Transverse colon (tissue), 4 donors: Measurements from ENCODE around the gene GPX5. TPM values are rescaled to one million over a fixed set of nuclear protein-coding genes. Genes with fewer than 3 reads are reported as not detected.

Source experiments
- DNase-seq: peaks from one replicate; pipeline ENCODE4 v3.0.0-alpha.2; 2019
- H3K27ac ChIP-seq, 4 donors: fragments of 200-600 bp; sonication (generic); 2 replicates each; pipeline ENCODE4 v1.5.1; 2016 to 2018; ENCODE audit warnings: inconsistent platforms in 4 of 4
- H3K27me3 ChIP-seq: fragments of 200-600 bp; sonication (generic); 2 replicates; pipeline ENCODE4 v1.5.1; 2017; ENCODE audit warnings: inconsistent platforms
- H3K36me3 ChIP-seq, 4 donors: fragments of 200-600 bp; sonication (generic); 2 replicates each; pipeline ENCODE4 v1.5.1; 2017 to 2019; ENCODE audit warnings: inconsistent platforms in 4 of 4
- H3K4me1 ChIP-seq, 4 donors: fragments of 200-600 bp; sonication (generic); 2 replicates each; pipeline ENCODE4 v1.5.1; 2017 to 2020; ENCODE audit warnings: inconsistent platforms in 4 of 4
- H3K4me3 ChIP-seq, 4 donors: fragments of 200-600 bp; sonication (generic); 1 replicate in 1 of 4; 2 replicates in 3 of 4; pipeline versions ENCODE4 v1.5.1 to v1.6.1; 2017 to 2019; ENCODE audit warnings: inconsistent platforms in 4 of 4
- H3K9me3 ChIP-seq, 2 donors: fragments of 200-600 bp; sonication (generic); 2 replicates each; pipeline ENCODE4 v1.5.1; 2017 to 2019; ENCODE audit warnings: inconsistent platforms in 2 of 2
- EP300 ChIP-seq: sonication (generic); formaldehyde crosslinking; IDR thresholded peaks from one replicate; pipeline ENCODE4 v1.6.1; 2017; ENCODE audit warnings: antibody characterized with exemption, low read depth
- POLR2A ChIP-seq: fragments of 450-650 bp; IDR thresholded peaks from one replicate; pipeline ENCODE4 v1.6.1; 2016; ENCODE audit warnings: antibody characterized with exemption, mild to moderate bottlenecking, moderate library complexity
- POLR2AphosphoS5 ChIP-seq, 3 donors: sonication (generic); formaldehyde crosslinking; IDR thresholded peaks; one replicate each; pipeline ENCODE4 v1.6.1; 2016; ENCODE audit warnings: antibody characterized with exemption in 3 of 3
- WGBS, 2 donors: methylation state at CpG; one replicate each; pipeline ENCODE4 v1.1.5; 2018; ENCODE audit warnings: low coverage in 1 of 2; 5-methylcytosine and 5-hydroxymethylcytosine counted together
- in situ Hi-C, 4 donors: fragments of 200-750 bp; cut with MboI; loops; one replicate each; pipeline versions ENCODE4 v1.15.0 to v1.15.1; 2017; ENCODE audit warnings: low sequenced_read_pairs in 3 of 4, low pct_ligation_motif_present in 1 of 4, low pct_unique_long_range_greater_than_20kb in 1 of 4
- intact Hi-C: fragments of 100-400 bp; cut with DNase I; formaldehyde crosslinking; loops from one replicate; pipeline ENCODE4 v1.15.1; 2023; ENCODE audit warnings: low total_unique reads
- total RNA-seq, 4 donors: library from RNA; depleted of rRNA; stranded (reverse); fragments of >200 nt; gene quantifications; one replicate each; pipeline ENCODE4 v1.1.0, GENCODE V29; 2016
- TF ChIP-seq, protein P1 (sequence below), 5 experiments: fragments of 200-600 bp in 3 of 5; fragments of 450-650 bp in 2 of 5; sonication (generic) in 3 of 5; IDR thresholded peaks; 1 replicate in 2 of 5; 2 replicates in 3 of 5; pipeline ENCODE4 v1.5.1; 2016 to 2017; ENCODE audit warnings: antibody characterized with exemption in 5 of 5, inconsistent platforms in 3 of 5, mild to moderate bottlenecking in 2 of 5, moderate library complexity in 1 of 5

The GPX5 gene, protein sequence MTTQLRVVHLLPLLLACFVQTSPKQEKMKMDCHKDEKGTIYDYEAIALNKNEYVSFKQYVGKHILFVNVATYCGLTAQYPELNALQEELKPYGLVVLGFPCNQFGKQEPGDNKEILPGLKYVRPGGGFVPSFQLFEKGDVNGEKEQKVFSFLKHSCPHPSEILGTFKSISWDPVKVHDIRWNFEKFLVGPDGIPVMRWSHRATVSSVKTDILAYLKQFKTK
- not detected for total RNA-seq

DNA sequence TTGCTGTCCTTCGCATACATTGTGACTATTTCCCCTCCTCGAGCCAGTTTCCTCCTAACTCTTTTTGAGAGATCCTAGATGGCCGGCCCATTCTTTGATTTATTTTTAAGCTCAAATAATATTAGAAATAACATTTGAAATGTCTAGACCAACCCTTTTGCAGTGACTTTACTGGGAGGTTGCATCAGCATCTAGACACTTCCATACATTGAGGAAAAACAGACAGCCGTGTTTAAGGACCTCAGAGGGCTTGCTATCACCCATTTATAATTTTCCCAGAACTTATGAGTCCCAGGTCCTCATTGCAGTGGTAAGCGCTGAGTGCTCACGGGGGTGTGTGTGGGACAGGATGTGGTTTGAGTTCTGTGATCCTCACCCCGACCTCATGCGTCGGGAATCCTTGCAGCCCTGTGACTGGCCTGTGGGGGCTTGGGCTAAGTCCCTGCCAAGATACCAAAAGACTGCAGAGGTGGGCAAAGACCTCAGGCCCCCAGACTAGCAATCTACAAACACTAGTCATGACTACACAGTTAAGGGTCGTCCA, at the start of gene GPX5:
GPX5 (plus strand) TSS at position 386 of the 544 bp plus-strand sequence; CDS start at position 519, 133 bp downstream.
- no peak within 1 kb of the TSS for H3K4me3 ChIP-seq
- no peak within 1 kb of the TSS for H3K27ac ChIP-seq
- intact Hi-C loops (no loop called here), in situ Hi-C loops (no loop called here)
- H3K36me3 ChIP-seq: no peaks in the 10 kb centered on the region
- no peak for DNase-seq
- WGBS, 2 donors: 67 to 73% methylated on average over 4 to 10 of the region's 10 CpGs
- H3K9me3 ChIP-seq: no peaks in the 10 kb centered on the region
- TF ChIP-seq POLR2A: no peak
- no peak for TF ChIP-seq EP300
- TF ChIP-seq POLR2AphosphoS5 (IDR thresholded peaks at IDR 0.05): no peak
- TF ChIP-seq, protein P1, sequence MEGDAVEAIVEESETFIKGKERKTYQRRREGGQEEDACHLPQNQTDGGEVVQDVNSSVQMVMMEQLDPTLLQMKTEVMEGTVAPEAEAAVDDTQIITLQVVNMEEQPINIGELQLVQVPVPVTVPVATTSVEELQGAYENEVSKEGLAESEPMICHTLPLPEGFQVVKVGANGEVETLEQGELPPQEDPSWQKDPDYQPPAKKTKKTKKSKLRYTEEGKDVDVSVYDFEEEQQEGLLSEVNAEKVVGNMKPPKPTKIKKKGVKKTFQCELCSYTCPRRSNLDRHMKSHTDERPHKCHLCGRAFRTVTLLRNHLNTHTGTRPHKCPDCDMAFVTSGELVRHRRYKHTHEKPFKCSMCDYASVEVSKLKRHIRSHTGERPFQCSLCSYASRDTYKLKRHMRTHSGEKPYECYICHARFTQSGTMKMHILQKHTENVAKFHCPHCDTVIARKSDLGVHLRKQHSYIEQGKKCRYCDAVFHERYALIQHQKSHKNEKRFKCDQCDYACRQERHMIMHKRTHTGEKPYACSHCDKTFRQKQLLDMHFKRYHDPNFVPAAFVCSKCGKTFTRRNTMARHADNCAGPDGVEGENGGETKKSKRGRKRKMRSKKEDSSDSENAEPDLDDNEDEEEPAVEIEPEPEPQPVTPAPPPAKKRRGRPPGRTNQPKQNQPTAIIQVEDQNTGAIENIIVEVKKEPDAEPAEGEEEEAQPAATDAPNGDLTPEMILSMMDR (IDR thresholded peaks at IDR 0.05): no peak
- H3K4me1 ChIP-seq: no peaks in the 10 kb centered on the region
- H3K27me3 ChIP-seq: peaks cover 39% of the 10 kb centered on the region

DNA sequence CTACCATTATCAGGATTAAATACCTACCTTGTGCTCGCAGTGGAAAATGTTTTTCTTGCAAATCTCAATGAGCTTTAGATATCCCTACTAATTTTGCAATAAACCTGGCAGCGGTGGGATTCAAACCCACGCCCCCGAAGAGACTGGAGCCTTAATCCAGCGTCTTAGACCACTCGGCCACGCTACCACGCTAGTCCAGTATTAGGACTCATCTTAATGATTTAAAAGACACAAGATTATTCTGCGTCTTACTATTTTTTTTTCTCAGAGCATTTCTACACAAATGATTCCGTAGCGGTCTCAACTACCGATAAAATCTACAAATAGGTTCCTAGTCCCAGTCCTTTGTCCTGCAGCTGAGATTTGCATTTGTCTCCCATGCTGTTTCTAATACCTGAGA, 47.2 kb upstream of the GPX5 start:
- Histone ChIP-seq H3K9me3 (no peaks in the 10 kb centered on the region), H3K4me3 (no peak overlapping the region), H3K27me3 (peaks cover 72% of the 10 kb centered on the region), H3K27ac (no peak overlapping the region), H3K4me1 (no peaks in the 10 kb centered on the region), H3K36me3 (no peaks in the 10 kb centered on the region)
- intact Hi-C loops: no loop called here
- no peak for DNase-seq
- in situ Hi-C loops: no loop called here
- 60 to 71% methylated on average over 12 of the region's 12 CpGs for WGBS, 2 donors
- TF ChIP-seq POLR2AphosphoS5 (IDR thresholded peaks at IDR 0.05) (no peak), EP300 (no peak), POLR2A (no peak)
- TF ChIP-seq, protein P1 (IDR thresholded peaks at IDR 0.05): no peak

DNA sequence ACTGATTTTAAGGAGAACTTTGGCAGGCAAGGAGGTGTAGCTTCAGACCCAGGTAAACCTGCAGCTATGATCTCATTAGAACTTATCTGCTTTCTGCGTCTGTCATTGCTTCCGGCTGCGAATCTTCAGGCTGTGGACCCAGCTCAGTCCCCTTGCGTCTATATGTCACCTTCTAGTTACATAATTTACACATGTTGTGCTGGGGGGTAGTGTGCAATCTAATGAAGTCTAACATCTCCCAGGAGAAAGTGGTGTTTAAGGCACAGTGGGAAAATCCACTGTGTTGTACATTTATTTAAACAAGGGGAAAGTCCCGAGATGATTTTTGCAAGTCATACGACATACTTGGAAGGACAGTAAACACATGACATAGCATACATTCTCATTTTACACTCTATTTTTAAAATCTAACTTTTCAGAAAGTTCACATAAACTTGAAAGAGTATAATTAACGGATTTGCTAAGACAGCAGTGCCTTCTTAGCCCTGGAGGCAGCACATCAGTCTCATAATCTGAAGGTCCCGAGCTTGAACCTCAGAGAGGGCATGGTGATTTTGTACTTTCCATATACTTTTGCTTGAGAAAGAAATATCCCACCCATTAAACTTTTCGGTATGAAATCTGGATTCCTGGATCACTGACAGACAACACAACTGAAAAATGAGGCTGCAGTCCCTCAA, 45.3 kb upstream of the GPX5 start:
- WGBS, 2 donors: 45 to 66% methylated on average over 4 to 9 of the region's 9 CpGs
- TF ChIP-seq EP300 (no peak), POLR2A (no peak), POLR2AphosphoS5 (IDR thresholded peaks at IDR 0.05) (no peak)
- TF ChIP-seq, protein P1 (IDR thresholded peaks at IDR 0.05): no peak
- Histone ChIP-seq H3K9me3 (no peaks in the 10 kb centered on the region), H3K4me1 (no peaks in the 10 kb centered on the region), H3K36me3 (no peaks in the 10 kb centered on the region), H3K27ac (no peak overlapping the region), H3K27me3 (peaks cover 60% of the 10 kb centered on the region), H3K4me3 (no peak overlapping the region)
- no peak for DNase-seq
- intact Hi-C loops (no loop called here), in situ Hi-C loops (no loop called here)

GRCh38 chr6:28485482-28485881, 40.2 kb upstream of the GPX5 start:
- Histone ChIP-seq H3K4me3 (no peak overlapping the region), H3K36me3 (no peaks in the 10 kb centered on the region), H3K4me1 (peaks cover 0 to 7% (median 2%) of the 10 kb centered on the region in 4 donors), H3K27me3 (peaks cover 57% of the 10 kb centered on the region), H3K9me3 (no peaks in the 10 kb centered on the region), H3K27ac (no peak overlapping the region)
- intact Hi-C loops (no loop called here), in situ Hi-C loops (no loop called here)
- TF ChIP-seq EP300: no peak
- TF ChIP-seq, protein P1 (IDR thresholded peaks at IDR 0.05): no peak
- TF ChIP-seq POLR2AphosphoS5 (IDR thresholded peaks at IDR 0.05): no peak
- no peak for TF ChIP-seq POLR2A
- no peak for DNase-seq
- WGBS, 2 donors: 90 to 100% methylated on average over 1 to 3 of the region's 3 CpGs
